VCaP (cell line): Measurements from ENCODE around the gene CCNF.
"Not testable (repeated sequence)": the region's sequence is repeated elsewhere in the genome, so short reads cannot be mapped to it uniquely, and the experiment has no call there.

Experiments
- H3K27ac ChIP-seq: fragments of 450-650 bp; 2 replicates; pipeline ENCODE4 v1.5.1; 2017
- TF ChIP-seq, protein P1 (sequence below): fragments of 450-650 bp; conservative IDR thresholded peaks from 2 replicates; pipeline ENCODE4 v1.5.1; 2017; ENCODE audit warnings: mild to moderate bottlenecking, moderate library complexity

Gene CCNF

GRCh38 chr16:2439598-2439997 is 10.4 kb downstream of the CCNF start:
- TF ChIP-seq, protein P1, sequence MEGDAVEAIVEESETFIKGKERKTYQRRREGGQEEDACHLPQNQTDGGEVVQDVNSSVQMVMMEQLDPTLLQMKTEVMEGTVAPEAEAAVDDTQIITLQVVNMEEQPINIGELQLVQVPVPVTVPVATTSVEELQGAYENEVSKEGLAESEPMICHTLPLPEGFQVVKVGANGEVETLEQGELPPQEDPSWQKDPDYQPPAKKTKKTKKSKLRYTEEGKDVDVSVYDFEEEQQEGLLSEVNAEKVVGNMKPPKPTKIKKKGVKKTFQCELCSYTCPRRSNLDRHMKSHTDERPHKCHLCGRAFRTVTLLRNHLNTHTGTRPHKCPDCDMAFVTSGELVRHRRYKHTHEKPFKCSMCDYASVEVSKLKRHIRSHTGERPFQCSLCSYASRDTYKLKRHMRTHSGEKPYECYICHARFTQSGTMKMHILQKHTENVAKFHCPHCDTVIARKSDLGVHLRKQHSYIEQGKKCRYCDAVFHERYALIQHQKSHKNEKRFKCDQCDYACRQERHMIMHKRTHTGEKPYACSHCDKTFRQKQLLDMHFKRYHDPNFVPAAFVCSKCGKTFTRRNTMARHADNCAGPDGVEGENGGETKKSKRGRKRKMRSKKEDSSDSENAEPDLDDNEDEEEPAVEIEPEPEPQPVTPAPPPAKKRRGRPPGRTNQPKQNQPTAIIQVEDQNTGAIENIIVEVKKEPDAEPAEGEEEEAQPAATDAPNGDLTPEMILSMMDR: no peak
- no peak overlapping the region for H3K27ac ChIP-seq

DNA sequence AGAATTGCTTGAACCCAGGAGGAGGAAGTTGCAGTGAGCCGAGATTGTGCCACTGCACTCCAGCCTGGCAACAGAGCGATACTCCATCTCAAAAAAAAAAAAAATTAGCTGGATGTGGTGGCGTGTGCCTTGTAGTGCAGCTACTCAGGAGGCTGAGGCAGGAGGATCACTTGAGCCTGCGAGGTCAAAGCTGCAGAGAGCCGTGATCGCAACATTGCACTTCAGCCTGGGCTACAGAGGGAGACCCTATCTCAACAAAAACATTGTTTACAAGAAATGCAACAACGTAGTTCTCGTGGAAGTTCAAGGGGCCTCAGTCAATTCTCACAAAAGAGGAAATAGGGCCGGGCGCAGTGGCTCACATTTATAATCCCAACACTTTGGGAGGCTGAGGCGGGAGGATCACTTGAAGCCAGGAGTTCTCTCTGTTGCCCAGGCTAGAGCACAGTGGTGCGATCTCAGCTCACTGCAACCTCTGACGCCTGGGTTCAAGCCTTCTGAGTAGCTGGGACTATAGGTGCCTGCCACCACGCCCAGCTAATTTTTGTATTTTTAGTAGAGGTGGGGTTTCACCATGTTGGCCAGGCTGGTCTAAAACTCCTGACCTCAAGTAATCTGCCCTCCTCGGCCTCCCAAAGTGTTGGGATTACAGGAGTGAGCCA is 12.0 kb downstream of the CCNF start:
- H3K27ac ChIP-seq: not testable (repeated sequence)

- TF ChIP-seq, protein P1: no peak
- H3K27ac ChIP-seq: no peak overlapping the region
Measured at GRCh38 chr16:2443555-2443954, 14.3 kb downstream of the CCNF start.

GRCh38 chr16:2447920-2448583 is 18.8 kb downstream of the CCNF start:
- no peak overlapping the region for H3K27ac ChIP-seq
- TF ChIP-seq, protein P1: no peak

GRCh38 chr16:2449118-2449517 is 19.9 kb downstream of the CCNF start:
- TF ChIP-seq, protein P1: no peak
- no peak overlapping the region for H3K27ac ChIP-seq

GRCh38 chr16:2450535-2450934 is 21.3 kb downstream of the CCNF start:
- TF ChIP-seq, protein P1: no peak
- H3K27ac ChIP-seq: no peak overlapping the region

DNA sequence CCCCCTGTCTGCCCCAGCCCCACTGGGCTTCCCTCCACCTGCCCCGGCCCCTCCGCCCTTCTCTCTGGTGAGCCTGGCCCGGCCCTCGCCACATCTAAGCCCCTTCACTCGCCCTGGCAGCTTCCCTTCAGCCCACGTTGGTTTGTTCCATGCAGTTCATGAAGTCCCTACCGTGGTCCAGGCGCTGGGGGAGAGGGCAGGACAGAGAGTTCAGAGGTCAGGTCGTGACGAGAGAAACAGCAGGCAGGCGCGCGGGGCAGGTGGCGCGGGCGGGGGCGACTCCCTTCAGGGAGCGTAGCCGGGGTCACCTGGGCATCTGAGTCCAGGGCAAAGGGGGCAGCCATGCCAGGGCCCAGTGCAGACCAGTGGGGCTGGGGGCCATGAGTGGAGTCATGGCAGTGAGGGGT is 21.7 kb downstream of the CCNF start:
- TF ChIP-seq, protein P1: no peak
- no peak overlapping the region for H3K27ac ChIP-seq

- TF ChIP-seq, protein P1: no peak
- no peak overlapping the region for H3K27ac ChIP-seq
Measured at GRCh38 chr16:2451851-2452320, 22.6 kb downstream of the CCNF start.
